AG10803 (cell line): ENCODE measurements around the gene SCGB2A2.

Source experiments
- DNase-seq: peaks from one replicate; pipeline ENCODE4 v3.0.0; 2010; ENCODE audit warnings: low read depth
- H3K4me3 ChIP-seq: 2 replicates; pipeline ENCODE4 v1.5.1; 2011; ENCODE audit warnings: mild to moderate bottlenecking, low read length, control low read depth
- TF ChIP-seq, protein P1 (sequence below): conservative IDR thresholded peaks from 2 replicates; pipeline ENCODE4 v1.5.1; 2011; ENCODE audit warnings: mild to moderate bottlenecking, low read length, control low read depth, inconsistent platforms

Gene SCGB2A2

DNA sequence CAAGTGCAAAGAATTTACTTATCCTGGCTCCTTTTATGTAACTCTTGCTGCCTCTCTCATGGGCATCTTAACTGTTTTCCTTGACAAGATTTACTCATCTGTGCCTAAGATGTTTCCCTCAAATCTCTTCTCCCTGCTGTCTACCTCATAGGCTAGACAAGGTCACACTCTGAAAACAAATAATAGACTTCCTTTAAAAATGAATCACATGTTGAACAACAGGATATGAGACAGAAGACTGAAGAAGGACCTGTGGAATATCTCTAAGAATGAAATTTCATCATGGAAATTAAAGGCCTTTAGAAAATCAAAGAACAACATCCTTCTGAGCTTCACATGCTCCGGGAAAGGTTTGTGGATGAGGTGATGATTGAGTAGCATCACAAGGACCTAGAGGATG lies 6.0 kb upstream of the SCGB2A2 start:
- no peak for DNase-seq
- TF ChIP-seq, protein P1, sequence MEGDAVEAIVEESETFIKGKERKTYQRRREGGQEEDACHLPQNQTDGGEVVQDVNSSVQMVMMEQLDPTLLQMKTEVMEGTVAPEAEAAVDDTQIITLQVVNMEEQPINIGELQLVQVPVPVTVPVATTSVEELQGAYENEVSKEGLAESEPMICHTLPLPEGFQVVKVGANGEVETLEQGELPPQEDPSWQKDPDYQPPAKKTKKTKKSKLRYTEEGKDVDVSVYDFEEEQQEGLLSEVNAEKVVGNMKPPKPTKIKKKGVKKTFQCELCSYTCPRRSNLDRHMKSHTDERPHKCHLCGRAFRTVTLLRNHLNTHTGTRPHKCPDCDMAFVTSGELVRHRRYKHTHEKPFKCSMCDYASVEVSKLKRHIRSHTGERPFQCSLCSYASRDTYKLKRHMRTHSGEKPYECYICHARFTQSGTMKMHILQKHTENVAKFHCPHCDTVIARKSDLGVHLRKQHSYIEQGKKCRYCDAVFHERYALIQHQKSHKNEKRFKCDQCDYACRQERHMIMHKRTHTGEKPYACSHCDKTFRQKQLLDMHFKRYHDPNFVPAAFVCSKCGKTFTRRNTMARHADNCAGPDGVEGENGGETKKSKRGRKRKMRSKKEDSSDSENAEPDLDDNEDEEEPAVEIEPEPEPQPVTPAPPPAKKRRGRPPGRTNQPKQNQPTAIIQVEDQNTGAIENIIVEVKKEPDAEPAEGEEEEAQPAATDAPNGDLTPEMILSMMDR, result no peak
- H3K4me3 ChIP-seq, result no peak overlapping the region

DNA sequence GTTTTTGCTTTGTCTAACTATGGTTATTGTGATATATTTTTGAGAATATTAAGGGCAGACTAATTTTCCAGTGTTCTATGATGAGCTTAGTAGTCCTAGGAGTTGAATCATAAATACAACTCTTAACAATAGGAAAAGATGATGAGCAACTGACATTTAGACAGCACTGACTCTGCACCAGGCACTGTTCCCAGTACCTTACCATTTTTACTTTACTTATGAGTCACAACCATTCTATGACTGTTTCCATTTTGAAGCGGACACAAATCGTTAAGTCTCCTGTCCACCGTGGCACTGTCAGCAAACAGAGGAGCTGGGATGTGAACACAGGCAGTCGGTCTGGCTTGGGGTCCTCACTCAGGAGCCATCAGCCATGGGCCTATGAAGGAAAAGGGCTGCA lies 3.4 kb upstream of the SCGB2A2 start:
- TF ChIP-seq, protein P1, result no peak
- DNase-seq, result no peak
- no peak overlapping the region for H3K4me3 ChIP-seq

DNA sequence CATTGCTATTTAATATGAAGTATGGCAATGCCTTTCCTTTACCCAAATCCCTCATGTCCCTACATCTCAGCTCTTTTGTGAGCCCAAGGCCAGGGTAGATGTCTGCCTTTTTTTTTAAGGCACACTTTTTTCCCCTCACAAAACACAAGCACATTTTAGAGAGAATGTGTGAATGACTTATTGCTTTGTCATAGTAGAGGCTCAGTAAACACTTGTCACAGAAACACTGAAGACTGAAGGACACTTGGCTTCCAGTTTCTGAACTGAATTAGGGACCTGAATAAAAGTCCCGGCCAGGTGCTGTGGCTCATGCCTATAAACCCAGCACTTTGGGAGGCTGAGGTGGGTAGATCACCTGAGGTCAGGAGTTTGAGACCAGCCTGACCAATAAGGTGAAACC lies 2.9 kb upstream of the SCGB2A2 start:
- TF ChIP-seq, protein P1, result no peak
- H3K4me3 ChIP-seq, result no peak overlapping the region
- no peak for DNase-seq

DNA sequence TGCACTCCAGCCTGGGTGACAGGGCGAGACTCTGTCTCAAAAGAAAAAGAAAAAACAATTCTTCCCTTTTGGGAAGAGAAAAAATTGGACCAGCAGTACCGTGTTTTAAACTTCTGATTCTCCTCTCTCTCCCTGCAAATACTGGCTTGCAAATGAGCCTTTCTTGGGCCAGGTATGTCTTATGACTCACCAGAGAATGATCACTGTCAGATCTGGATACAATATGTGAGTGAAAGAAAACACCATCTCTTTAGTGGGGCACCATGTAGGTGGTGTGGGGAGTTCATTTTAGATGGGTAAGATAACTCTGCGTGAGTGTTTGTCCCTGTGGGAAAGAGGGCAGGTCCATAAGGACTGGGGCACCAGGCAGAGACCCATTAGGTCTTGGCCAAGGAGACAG lies 2.4 kb upstream of the SCGB2A2 start:
- DNase-seq, result no peak
- TF ChIP-seq, protein P1, result no peak
- H3K4me3 ChIP-seq, result no peak overlapping the region

DNA sequence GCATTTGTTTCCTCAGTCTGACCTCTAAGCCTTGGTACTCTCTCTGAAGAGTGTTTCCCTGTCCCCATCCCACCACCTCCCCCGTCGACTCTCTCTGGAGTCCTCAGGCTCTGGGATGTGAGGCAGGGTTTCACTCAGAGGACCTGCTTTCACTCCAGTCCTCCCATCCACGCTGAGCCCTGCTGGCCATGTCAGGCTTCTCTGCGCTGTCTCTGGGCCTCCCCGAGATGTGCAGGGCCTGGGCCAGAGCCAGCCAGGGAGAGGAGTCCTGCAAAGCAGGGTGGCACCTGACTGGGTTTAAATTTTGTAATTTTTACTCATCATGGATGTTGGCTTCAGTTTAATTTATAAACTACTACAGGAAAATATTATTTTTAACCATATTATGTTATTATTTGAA lies 3.3 kb downstream of the SCGB2A2 start:
- TF ChIP-seq, protein P1, result no peak
- no peak for DNase-seq
- no peak overlapping the region for H3K4me3 ChIP-seq

DNA sequence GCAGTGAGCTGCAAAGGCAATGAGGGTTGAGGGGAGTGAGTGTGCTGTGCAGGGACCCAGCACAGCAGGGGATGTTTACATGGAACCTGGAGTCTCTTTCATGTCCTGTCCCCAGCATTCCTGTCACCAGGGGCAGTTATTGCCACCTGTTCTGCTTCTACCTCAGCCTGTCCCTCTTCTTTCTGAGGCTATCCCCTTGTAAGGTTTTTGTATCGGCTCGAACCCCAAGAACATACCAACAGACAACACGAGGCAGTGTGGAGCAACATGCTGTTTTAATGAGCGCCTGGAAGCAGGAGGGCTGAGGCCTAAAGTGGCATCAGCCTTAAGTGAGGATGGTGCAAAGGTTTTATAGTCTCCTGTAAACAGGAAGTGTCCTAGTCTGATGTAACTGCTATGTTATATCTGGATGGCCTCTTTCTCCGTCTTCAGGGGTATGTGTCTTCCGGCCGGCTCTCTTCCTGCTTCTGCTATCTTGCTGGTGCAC lies 3.9 kb downstream of the SCGB2A2 start:
- H3K4me3 ChIP-seq, result no peak overlapping the region
- TF ChIP-seq, protein P1, result no peak
- DNase-seq, result no peak

DNA sequence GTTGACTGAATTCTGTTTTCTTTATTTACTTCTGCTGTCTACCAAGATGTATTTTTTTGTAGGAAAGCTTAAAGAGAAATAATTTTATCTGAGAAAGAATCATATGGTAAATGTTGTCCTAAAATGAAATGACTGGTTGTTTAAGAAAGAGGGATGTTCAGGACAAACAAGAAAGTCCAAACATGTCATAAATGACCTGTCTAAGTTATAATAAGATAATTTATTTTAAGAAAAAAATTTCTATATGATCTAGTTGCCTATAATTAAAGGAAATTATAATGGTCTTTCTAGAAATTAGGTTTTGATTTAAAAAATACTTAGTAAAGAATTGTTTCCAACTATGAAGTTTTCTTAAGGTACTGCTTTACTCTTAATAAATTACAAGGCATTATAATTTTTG lies 10.5 kb downstream of the SCGB2A2 start:
- TF ChIP-seq, protein P1, result no peak
- no peak for DNase-seq
- no peak overlapping the region for H3K4me3 ChIP-seq
